Activated CD8-positive, alpha-beta T cell treated with anti-CD3 and anti-CD28 coated beads for 36 hours (primary cell): ENCODE measurements around the gene PLXNB2. TPM values are rescaled to one million over a fixed set of nuclear protein-coding genes. Genes with fewer than 3 reads are reported as not detected.

Source experiments
- ATAC-seq: fragments of 200-7000 bp; cut with Tn5 transposase; one replicate; pipeline ENCODE4 v1.10.0; 2021; ENCODE audit warnings: mild to moderate bottlenecking, moderate library complexity
- CTCF ChIA-PET: fragments of 350-600 bp; sonication (Branson Sonifier 250); formaldehyde crosslinking; loops from one replicate; lab custom pipeline; 2021; ENCODE audit warnings: antibody characterized with exemption; lab: Charles Lee
- POLR2A ChIA-PET: fragments of 350-600 bp; sonication (Branson Sonifier 250); formaldehyde crosslinking; loops from one replicate; lab custom pipeline; 2021; ENCODE audit warnings: antibody characterized with exemption; lab: Charles Lee
- DNase-seq: peaks from one replicate; pipeline ENCODE4 v3.0.0-alpha.2; 2020
- H3K27ac Mint-ChIP-seq: one replicate; pipeline ENCODE4 v1.8.0; 2021; ENCODE audit warnings: mild to moderate bottlenecking, mixed read lengths
- H3K27me3 Mint-ChIP-seq: one replicate; pipeline ENCODE4 v1.8.0; 2021; ENCODE audit warnings: mixed read lengths
- H3K36me3 Mint-ChIP-seq: one replicate; pipeline ENCODE4 v1.8.0; 2021; ENCODE audit warnings: low read depth, mixed read lengths
- H3K4me1 Mint-ChIP-seq: one replicate; pipeline ENCODE4 v1.8.0; 2021; ENCODE audit warnings: low read depth, mixed read lengths
- H3K4me3 Mint-ChIP-seq: one replicate; pipeline ENCODE4 v1.8.0; 2021; ENCODE audit warnings: mild to moderate bottlenecking, moderate library complexity, mixed read lengths
- H3K9me3 Mint-ChIP-seq: one replicate; pipeline ENCODE4 v1.8.0; 2021; ENCODE audit warnings: mixed read lengths
- CTCF ChIP-seq: fragments of 200-600 bp; IDR thresholded peaks from one replicate; pipeline ENCODE4 v1.8.0; 2022; ENCODE audit warnings: antibody characterized with exemption, mild to moderate bottlenecking
- intact Hi-C: fragments of 100-400 bp; cut with micrococcal nuclease; formaldehyde crosslinking; loops from one replicate; pipeline ENCODE4 v1.10.0; 2022
- total RNA-seq, 2 experiments: library from RNA; stranded (reverse); gene quantifications; one replicate each; pipeline ENCODE4 v1.2.3, GENCODE V29; 2021

PLXNB2 gene
- total RNA-seq, 2 experiments from 2014 or later: 22.1 to 26.4 TPM

GRCh38 chr22:50317674-50318073 is 10.2 kb upstream of the PLXNB2 start:
- TF ChIP-seq CTCF: no peak
- ATAC-seq: no peak
- Mint-ChIP-seq H3K27ac (no peak overlapping the region), H3K36me3 (no peaks in the 10 kb centered on the region), H3K4me1 (peaks cover 8% of the 10 kb centered on the region), H3K4me3 (no peak overlapping the region), H3K9me3 (no peaks in the 10 kb centered on the region), H3K27me3 (no peaks in the 10 kb centered on the region)
- DNase-seq: no peak
- ChIA-PET CTCF (no interaction called here), POLR2A (interaction anchor here (2.6 kb wide), 1 partner anchor 9 kb away, joined by 8 read pairs; the partner anchor contains the start of gene DENND6B)
- intact Hi-C loops: no loop called here

GRCh38 chr22:50317178-50317577 is 9.7 kb upstream of the PLXNB2 start:
- Mint-ChIP-seq H3K36me3 (no peaks in the 10 kb centered on the region), H3K4me1 (peaks cover 8% of the 10 kb centered on the region), H3K9me3 (no peaks in the 10 kb centered on the region), H3K27me3 (no peaks in the 10 kb centered on the region), H3K27ac (no peak overlapping the region), H3K4me3 (no peak overlapping the region)
- POLR2A ChIA-PET: interaction anchor here (1.5 to 2.6 kb wide), 2 partner anchors 10 to 70 kb away, joined by 3 to 8 read pairs; partner anchors contain the start of gene DENND6B
- intact Hi-C loops: no loop called here
- ATAC-seq (no peak), DNase-seq (no peak)
- CTCF ChIA-PET: no interaction called here
- no peak for TF ChIP-seq CTCF

- Mint-ChIP-seq H3K36me3 (no peaks in the 10 kb centered on the region), H3K4me3 (no peak overlapping the region), H3K4me1 (peaks cover 8% of the 10 kb centered on the region), H3K9me3 (no peaks in the 10 kb centered on the region), H3K27me3 (no peaks in the 10 kb centered on the region), H3K27ac (no peak overlapping the region)
- intact Hi-C loops: no loop called here
- TF ChIP-seq CTCF: no peak
- ChIA-PET CTCF (interaction anchor here (1.3 to 3.3 kb wide), 2 partner anchors 10 to 25 kb away, joined by 5 to 19 read pairs; partner anchors contain the start of gene DENND6B), POLR2A (interaction anchor here (0.9 to 2.6 kb wide), 5 partner anchors 8 to 193 kb away, joined by 3 to 8 read pairs (median 4); partner anchors contain the start of gene DENND6B)
- DNase-seq (no peak), ATAC-seq (no peak)
These were observed 8.9 kb upstream of the PLXNB2 start for GRCh38 chr22:50316114-50317065.

GRCh38 chr22:50315289-50316113 is 8.1 kb upstream of the PLXNB2 start:
- Mint-ChIP-seq H3K4me3 (peak overlapping the region; percentile 84), H3K4me1 (peaks cover 8% of the 10 kb centered on the region), H3K27ac (peak overlapping the region; percentile 43), H3K9me3 (no peaks in the 10 kb centered on the region), H3K27me3 (no peaks in the 10 kb centered on the region), H3K36me3 (no peaks in the 10 kb centered on the region)
- ChIA-PET POLR2A (interaction anchor here (0.6 to 2.6 kb wide), 7 partner anchors 9 to 193 kb away, joined by 3 to 8 read pairs (median 4); partner anchors contain the start of gene DENND6B), CTCF (interaction anchor here (1.3 to 3.3 kb wide), 3 partner anchors 11 to 40 kb away, joined by 5 to 19 read pairs (median 5); partner anchors contain the start of gene DENND6B)
- ATAC-seq (no peak), DNase-seq (no peak)
- TF ChIP-seq CTCF: no peak
- intact Hi-C loops: no loop called here
